Fibroblast of gingiva (primary cell): ENCODE data around the gene MAP2K3.
"Not testable (repeated sequence)": the region's sequence is repeated elsewhere in the genome, so short reads cannot be mapped to it uniquely, and the experiment has no call there.

Source experiments
- DNase-seq: peaks from one replicate; pipeline ENCODE4 v3.0.0-alpha.2; 2011; ENCODE audit warnings: low read depth

The MAP2K3 gene

GRCh38 chr17:21330436-21331160 is 46.1 kb downstream of the MAP2K3 start:
- no peak for DNase-seq

- not testable (repeated sequence) for DNase-seq
These were observed 52.2 kb downstream of the MAP2K3 start for GRCh38 chr17:21336541-21337294.

- not testable (repeated sequence) for DNase-seq
These were observed 53.6 kb downstream of the MAP2K3 start for GRCh38 chr17:21337981-21338625.

GRCh38 chr17:21339011-21339410 is 54.5 kb downstream of the MAP2K3 start:
- DNase-seq, result no peak

- not testable (repeated sequence) for DNase-seq
These were observed 55.1 kb downstream of the MAP2K3 start for GRCh38 chr17:21339571-21339970.

GRCh38 chr17:21340407-21340806 is 55.9 kb downstream of the MAP2K3 start:
- DNase-seq, result not testable (repeated sequence)

GRCh38 chr17:21341279-21341678 is 56.8 kb downstream of the MAP2K3 start:
- DNase-seq, result not testable (repeated sequence)

GRCh38 chr17:21341925-21342540 is 57.5 kb downstream of the MAP2K3 start:
- not testable (repeated sequence) for DNase-seq

- not testable (repeated sequence) for DNase-seq
These were observed 58.8 kb downstream of the MAP2K3 start for GRCh38 chr17:21343061-21343949.

- DNase-seq, result not testable (repeated sequence)
These were observed 60.3 kb downstream of the MAP2K3 start for GRCh38 chr17:21344801-21345200.

GRCh38 chr17:21345236-21345635 is 60.7 kb downstream of the MAP2K3 start:
- DNase-seq, result no peak

- not testable (repeated sequence) for DNase-seq
These were observed 61.6 kb downstream of the MAP2K3 start for GRCh38 chr17:21346107-21346506.

GRCh38 chr17:21346651-21347250 is 62.2 kb downstream of the MAP2K3 start:
- DNase-seq, result not testable (repeated sequence)

GRCh38 chr17:21347660-21348059 is 63.1 kb downstream of the MAP2K3 start:
- DNase-seq, result not testable (repeated sequence)

- not testable (repeated sequence) for DNase-seq
These were observed 63.8 kb downstream of the MAP2K3 start for GRCh38 chr17:21348081-21348925.

- not testable (repeated sequence) for DNase-seq
These were observed 64.4 kb downstream of the MAP2K3 start for GRCh38 chr17:21348926-21349261.

- DNase-seq, result not testable (repeated sequence)
These were observed 65.0 kb downstream of the MAP2K3 start for GRCh38 chr17:21349358-21350050.

GRCh38 chr17:21350495-21350894 is 66.0 kb downstream of the MAP2K3 start:
- DNase-seq, result not testable (repeated sequence)

- no peak for DNase-seq
These were observed 67.0 kb downstream of the MAP2K3 start for GRCh38 chr17:21351366-21352065.
